Kidney capillary endothelial cell (primary cell): Measurements from ENCODE around the gene BNIP1.

Experiments used
- DNase-seq: peaks from one replicate; pipeline ENCODE4 v3.0.0-alpha.2; 2018; ENCODE audit warnings: low spot score

BNIP1 gene

DNA sequence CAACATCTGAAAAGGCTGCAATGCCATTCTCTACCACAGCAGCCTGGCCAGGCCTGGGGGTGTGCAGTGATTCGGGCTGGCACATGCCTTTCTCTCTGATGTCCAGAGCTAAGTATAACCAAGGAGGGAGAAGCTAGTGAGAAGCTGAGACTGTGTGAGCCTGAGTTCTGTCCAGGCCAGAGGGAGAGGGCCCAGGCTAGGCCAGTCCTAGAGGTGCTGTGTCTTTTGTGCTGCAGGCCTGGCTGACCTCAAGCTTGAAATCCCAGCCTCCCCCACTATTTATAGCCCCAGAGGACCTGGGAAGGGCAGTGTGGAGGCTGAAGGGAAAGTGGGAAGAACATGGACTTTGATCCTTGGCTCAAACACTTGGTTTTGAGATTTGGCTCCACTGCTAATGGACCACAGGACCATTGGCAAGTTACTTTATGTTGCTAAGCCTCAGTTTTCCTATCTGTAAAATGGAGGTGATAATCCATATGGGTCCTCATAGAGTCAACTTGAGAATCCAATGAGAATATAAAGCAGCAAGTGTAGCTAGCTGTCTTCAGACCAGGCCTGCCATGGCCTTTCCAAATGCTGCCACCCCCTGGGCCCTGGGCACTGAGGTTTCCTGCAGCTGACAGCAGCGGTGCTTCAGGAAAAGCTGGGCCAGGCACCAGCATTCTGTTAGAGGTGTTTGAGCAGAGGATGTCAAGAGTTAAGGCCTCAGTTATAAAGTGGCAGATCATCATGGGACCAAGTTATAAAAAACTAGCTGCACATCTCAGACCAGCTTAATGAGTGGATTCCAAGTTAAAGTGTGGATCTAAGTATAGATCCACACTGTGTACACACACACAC lies 21.1 kb downstream of the BNIP1 start:
- DNase-seq = no peak

DNA sequence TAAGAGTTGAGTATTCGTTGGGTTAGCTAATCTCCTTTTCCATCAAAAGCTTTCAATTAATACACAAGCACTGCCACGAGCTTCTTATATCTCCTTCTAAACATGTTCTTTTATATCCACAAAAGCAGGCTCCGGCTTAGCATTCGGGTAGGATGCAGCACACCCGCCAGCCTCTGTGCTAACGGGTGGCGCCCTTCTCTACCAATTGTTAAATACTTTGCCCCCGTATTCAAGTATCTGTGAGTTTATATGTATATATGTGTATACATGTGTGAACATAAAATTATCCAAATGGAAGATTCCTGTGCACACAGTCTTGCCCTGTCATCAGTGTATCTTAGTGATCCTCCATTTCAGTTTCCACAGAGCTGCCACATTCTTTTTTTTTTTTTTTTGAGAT lies 27.8 kb downstream of the BNIP1 start:
- DNase-seq = no peak

DNA sequence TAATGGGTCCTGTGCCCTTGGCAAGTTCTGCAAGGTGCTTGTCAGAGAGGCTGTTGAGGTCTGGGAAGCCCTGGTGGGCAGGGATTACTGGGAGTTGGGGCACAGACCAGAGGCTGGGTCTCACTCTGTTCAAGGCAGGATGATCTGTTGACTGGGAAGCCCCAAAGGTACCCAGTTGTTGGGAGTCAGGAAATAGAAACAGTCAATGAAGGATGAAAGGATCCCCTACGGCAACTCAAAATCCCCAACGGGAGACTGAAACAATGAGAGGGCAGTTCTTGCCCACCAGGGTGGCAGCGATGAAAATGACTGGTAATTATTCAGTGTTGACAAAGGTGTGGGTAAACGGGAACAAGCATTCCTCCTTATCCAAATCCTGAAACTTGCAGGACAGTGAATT lies 31.2 kb downstream of the BNIP1 start:
- no peak for DNase-seq

DNA sequence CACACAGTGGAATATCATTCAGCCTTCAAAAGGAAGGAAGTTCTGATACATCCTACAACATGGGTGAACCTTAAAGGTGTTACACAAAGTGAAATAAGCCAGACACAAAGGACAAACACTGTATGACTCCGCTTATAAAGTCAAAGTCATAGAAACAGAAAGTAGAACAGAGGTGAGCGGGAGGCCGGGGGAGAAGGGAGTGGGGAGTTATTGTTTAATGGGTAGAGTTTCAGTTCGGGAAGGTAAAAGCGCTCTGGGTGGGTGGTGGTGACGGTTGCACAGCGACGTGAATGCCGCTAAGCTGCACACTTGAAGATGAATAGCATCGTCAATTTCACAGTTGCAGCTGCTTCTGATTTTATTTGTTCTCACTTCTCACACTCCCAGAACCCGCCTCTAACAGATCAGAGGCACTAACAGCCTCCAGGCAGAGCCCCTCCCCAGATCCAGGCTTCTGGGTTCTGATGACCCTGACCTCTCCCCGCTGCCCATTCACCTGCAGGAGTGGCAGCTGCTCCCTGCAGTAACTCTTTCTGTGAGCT lies 34.1 kb downstream of the BNIP1 start:
- DNase-seq = no peak

DNA sequence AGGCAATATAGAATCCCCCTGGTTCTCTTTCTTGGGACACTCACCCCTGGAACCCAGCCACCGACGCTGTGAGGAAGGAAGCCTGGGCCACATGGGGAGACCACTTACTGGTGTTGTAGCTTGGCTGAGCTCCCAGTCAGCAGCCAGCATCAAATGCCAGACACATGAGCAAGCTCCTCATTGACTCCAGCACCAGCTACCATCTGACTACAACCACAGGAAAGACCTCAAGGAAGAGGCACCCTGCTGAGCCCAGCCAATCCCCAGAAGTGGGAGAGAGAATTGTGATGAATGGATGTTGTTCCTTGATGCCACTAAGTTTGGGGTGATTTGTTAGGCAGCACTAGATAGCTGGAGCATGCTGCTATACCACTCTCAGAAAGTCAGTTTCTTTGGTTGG lies 36.0 kb downstream of the BNIP1 start:
- no peak for DNase-seq

DNA sequence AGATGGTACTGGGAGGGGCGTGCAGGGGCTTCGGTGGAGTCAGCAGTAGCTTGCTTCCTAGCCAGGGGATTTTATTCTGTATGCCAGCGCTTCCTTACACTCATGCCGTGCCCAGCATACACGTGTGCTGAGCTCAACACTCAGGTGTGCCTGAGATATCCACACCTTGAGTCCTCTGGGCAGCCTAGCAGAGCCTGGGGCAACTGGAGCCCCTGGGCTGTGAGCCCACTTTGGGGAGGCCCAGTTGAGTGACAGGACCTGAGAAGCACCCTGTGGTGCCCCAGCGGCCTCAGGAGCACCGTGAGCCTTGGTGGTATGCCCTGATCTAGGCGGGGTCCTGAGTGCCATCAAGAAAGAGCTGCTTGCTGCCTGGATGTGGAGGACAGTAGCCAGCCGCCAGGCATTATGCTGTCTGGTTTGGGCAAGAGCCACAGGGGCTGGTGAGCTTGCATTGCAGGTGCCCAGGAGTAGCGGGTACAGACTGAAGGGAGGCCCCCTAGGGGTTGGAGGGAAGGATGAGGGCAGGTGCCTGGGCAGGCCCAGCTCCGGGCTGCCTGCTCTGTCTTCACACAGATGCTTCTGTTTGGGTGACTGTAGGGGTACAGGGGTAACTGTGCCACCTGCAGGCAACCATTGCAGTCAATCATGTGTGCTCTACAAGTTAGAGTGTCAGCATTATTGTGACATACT lies 42.9 kb downstream of the BNIP1 start:
- DNase-seq = no peak

DNA sequence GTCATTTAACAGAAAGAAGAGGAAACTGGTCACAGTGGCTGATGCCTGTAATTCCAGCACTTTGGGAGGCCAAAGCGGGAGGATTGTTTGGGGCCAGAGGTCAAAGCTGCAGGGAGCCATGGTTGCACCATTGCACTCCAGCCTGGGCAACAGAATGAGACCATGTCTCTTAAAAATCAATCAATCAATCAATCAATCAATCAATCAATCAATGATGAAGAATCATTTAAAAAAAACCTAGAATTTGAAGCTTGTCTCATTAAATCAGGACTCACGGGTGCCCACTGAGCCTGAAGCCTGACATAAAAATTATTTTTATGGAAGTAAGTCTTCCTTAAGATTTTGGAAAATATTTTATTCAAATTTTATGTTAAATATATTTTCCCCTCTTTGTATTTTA lies 43.9 kb downstream of the BNIP1 start:
- no peak for DNase-seq

DNA sequence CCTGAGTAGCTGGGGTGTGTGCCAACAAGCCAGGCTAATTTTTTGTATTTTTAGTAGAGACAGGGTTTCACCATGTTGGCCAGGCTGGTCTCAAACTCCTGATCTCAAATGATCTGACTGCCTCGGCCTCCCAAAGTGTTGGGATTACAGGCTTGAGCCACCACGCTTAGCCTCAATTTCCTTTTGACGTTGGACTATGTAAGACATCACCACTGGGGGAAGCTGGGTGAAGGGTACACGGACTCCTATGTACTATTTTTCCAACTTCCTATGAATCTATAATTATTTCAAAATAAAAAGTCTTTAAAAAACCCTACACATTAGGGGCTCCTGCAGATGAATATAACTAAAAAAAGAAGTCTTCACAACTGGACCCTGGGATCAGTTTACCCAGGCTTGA lies 46.7 kb downstream of the BNIP1 start:
- DNase-seq = no peak

DNA sequence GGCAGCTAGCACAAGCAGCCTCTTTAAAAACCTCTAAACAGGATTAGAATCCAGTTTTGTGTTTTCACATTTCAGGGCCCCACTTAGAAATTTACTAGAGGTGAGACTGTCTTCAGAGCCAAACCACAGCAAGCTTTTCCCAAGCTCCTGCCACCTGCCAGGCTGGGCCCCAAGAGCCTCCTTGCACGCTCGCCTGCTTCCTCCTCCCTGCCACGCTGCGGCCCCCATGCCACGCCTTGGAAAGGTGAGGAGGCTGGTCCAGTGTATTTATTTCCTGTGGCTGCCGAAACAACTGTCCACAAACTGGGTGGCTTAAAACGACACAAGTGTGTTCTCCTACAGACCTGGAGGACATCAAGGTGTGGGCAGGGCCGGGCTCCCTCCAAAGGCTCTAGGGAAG lies 47.2 kb downstream of the BNIP1 start:
- no peak for DNase-seq

DNA sequence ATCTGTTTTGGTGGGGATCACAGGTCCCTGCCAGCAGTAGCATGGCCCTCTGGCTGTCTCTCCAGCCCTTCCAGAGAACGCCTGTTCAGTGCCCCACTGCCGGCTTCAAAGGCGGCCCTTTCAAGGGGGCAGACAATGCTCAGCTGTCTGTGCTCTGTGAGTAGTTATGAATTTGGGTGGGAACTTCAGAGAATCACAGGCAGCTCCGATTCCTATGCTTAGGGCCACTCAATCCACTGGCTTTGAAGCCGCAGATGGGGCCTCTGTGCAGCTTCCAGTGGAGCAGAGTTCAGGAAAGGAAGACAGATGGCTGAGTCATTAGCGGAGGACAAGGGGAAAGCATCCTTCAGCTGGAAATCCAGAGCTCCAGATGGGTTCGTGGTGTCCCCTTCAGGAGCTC lies 48.2 kb downstream of the BNIP1 start:
- no peak for DNase-seq

DNA sequence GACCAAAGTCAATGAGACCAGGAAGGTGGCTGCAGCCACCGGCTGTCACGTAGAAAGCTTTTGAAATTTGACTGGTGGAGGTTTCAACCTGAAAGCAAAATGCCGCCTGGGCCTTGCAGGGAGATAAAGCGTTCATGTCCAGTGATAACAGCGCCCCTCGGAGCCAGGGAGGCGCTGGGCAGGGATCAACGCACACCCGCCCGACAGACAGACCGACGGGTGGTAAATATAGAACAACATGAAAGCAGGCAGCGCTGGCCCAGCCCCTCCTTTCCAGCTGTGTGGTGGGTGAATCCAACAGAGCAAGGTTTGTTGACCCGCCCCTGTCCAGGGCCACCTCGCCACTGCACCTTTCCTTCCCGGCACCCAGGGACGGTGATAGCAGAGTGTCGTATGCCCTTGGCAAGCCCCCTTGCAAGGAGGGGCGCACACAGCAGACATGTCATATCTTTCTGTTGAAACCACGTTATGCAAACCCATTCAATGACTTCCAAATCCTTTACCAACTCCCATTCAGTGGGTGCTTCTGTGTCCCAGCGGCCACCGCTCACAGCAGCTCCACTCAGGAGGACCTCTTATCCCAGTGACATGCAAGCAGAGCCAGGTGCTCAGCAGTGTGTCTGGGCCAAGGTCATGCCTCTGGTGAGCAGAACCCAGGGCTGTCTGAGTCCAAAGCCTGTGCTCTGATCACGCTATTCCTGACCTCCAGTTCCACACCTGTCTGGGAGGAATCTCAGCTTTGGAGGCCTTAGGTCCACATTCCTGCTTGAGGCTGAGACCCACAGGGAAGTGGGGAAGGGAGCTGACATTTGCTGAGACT lies 52.0 kb downstream of the BNIP1 start:
- no peak for DNase-seq

DNA sequence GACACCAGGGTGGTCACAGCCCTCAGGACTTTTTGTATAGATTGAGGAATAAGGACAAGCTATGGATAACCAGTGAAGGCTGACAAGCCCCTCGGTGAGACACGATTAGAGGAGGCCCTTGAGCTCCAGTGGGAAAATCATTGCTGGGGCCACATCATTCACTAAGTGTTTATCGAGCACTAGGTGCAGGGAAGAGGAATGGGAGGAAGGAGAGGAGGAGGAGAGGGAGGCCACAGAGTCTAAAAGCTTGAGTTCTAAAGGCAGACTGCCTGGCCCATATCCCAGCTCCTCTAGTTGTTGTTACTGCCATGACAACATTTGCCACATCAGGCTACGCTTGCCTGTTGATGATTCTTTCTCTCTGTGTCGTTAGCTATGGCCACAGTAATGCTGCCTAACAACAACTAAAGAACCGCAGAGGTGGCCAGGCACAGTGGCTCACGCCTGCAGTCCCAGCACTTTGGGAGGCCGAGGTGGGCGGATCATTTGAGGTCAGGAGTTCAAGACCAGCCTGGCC lies 53.1 kb downstream of the BNIP1 start:
- DNase-seq = no peak

DNA sequence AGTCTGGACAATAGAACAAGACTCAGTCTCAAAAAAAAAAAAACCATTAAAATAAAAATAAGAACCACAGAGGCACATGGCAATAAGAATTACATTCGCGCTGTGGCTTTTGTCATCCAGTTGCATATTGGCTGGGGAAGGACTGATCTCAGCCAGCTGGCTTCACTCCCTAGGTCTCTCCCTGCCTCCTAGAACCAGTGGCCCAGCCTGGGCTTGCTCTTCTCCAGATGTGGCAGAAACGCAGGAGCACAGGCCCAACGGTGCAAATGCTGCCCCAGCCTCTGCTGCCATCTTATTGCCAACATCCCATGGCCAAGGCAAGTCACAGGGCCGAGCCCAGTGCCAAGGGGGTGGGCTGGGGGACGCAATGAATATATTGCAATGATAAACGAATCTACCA lies 53.7 kb downstream of the BNIP1 start:
- DNase-seq = no peak

DNA sequence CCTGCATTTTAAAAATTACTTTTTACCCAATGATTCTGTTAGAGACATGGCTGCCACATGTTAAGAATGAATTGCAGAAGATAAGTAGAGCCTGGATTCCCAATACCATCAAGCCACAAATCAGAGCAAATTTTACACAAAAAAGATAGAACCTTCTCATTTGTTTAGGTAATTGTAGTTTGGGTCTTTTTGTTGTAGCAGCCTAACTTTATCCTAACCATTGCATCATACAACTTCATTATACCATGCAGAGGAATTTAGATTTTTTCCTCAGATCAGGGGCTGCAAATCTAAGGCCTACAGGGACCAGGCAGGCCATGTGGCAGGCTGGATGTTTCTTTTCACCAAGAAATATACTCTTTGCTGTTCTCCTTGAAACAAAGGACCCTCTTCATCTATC lies 56.0 kb downstream of the BNIP1 start:
- no peak for DNase-seq

DNA sequence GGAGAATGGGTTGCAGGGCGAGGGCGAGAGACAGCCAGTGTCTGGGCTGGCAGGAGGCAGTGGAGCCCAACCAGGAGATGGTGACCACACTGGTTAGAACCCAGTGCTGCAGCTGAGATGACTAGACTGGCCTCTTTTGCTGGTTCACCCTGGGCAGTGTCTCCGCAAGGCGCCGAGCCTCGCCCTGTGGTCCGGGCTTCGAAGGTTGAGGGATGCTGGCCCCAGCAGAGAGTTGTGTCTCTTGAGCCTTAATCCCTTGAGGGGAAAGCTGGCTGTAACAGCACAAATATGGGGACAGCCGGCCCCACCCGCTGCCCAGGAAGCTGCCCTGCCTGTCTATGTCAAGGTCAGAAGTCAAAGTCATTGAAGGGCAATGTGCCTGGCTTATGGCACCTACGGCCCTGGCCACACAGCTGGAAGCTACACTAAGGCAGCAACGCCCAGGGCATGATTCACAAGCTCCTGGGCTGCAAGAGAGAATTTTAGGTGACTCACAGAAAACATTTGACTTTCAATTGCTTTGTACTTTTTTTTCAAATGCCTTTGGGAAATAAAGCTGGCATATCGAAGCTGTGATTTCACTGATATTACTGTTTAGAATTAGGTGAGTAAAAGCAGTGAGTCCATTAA lies 57.4 kb downstream of the BNIP1 start:
- DNase-seq = peak; percentile 38

DNA sequence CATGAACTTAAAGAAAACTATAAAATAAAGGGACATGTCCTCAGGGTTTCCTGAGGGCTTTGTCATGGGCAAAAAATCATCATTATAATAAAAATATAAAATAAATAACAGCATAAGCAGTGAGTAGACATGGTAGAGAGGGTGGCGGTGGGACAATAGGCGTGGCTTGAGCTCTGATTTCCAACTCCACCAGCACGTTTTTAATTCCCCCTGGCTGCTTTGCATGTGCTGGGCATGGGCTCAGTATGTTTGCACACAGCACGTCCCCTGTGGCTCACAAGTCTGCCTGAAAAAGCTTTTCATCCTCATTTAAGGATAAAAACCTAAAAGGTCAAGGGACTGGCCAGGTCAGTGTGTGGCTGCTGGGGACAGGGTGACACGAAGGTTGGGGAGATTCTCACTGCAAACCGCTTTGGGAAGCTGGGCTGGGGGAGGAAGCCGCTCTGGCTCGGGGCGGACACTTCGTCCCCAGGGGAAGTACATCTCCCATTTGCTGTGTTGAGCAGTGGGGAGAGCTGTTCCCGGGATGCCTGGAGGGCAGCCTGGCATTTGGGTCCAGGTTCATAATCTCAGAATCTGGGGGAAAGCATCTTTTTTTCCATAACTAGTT lies 58.0 kb downstream of the BNIP1 start:
- DNase-seq = no peak

DNA sequence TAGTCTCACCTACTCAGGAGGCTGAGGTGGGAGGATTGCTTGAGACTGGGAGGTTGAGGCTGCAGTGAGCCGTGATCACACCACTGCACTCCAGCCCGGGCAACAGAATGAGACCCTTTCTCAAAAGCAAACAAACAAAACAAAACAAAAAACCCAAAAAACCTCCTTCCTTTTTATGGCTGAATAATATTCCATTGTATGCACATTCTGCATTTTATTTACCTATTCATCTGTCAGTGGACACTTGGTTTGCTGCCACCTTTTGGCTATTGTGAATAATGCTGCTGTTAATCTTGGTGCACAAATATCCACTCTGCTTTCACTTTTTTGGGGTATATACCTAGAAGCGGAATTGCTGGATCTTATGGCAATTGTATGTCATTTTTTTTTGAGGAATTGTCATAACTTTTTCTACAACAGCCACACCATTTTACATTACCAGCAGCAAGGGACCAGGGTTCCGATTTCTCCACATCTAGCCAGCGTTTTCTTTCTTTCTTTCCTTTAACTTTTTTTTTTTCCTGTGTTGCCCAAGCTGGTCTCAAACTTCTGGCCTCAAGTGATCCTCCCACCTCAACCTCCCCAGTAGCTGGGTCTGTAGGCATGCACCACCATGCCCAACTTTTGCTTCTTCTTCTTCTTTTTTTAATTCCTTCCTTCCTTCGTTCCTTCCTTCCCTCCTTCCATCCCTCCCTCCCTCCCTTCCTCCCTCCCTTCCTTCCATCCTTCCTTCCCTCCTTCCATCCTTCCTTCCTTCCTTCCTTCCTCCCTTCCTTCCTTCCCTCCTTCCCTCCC lies 60.1 kb downstream of the BNIP1 start:
- no peak for DNase-seq

DNA sequence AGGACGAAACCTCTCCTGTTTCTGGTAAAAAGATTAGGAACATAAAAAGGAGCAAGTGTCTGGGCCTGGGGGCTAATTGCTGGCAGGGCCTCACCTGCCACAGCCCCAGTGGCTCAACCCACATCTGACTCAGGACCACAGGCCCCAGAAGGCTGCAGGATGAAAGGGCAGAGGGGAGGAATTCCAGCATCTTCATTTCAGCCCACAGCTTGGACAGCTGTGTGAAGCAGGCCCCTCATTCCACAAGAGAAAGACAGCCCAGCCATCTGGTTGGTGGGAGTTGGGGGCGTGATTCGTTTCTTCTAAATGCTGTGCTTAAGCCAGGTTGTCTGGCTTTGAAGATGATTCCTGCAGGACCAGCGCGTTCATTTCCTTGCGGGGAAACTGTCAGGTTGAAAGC lies 61.6 kb downstream of the BNIP1 start:
- no peak for DNase-seq

DNA sequence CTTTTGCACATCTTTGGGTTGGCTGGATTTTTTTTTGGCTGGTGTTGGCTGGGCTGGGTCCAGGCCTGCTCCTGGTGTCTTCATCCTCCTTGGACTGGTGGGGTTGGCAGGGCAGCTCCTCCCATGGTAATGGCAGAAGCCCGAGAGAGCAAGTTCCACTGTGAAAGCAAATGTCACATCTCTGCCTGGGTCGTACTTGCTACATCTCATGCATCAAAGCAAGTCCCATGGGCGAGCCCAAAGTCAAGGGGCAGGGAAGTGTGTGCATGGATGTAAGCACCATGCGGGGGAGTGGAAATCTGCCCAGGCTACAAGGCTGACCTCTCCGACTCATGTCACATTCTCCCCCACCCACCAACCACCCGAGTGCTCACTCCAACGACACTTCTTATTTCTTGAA lies 64.0 kb downstream of the BNIP1 start:
- DNase-seq = no peak

DNA sequence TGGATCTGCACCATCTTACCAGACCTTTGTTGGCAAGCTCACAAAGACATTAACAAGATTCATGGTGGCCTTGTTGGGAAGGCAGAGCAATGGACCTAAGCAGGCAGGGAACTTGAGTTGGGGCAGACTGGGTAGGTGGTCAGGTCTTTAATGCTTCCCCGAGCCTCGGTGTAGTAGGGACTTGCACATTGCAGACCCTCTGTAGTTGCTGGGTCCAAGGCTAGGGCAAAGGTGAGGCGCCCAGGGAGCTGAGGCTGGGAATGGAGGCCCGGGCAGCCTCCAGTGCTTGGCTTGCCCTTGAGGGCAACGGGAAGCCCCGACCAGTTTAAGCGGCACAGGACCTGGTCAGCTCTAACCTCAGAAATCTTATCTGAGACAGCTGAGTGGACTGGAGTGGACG lies 66.5 kb downstream of the BNIP1 start:
- DNase-seq = no peak

DNA sequence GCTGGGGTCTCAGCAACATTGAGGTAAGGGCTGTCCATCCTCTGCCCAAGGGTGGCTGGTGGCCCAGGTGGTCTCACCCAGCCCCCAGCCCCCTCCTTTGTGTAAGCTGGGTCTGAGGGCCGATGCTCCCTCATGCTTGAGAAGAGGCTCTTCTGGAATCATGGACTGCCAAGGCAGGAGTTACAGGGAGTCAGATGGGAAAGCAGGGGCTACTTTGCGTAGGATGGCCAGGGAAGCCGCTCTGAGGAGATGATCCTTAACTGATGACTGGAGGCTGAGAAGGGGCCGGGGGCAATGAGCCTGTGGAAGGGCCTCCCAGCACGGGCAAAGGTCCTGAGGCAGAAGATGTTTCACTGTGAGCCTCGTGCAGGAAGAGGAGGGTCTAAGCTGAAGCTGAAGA lies 67.0 kb downstream of the BNIP1 start:
- no peak for DNase-seq
